Immature natural killer cell (primary cell): Measurements from ENCODE around the gene ATAD3A. TPM values are rescaled to one million over a fixed set of nuclear protein-coding genes. Genes with fewer than 3 reads are reported as not detected.
"Not testable (repeated sequence)": the region's sequence is repeated elsewhere in the genome, so short reads cannot be mapped to it uniquely, and the experiment has no call there.

Experiments used
- DNase-seq, 3 donors: peaks; one replicate each; pipeline ENCODE4 v3.0.0; 2022; ENCODE audit warnings: mixed read lengths in 1 of 3
- H3K27ac Mint-ChIP-seq, 6 donors: one replicate each; pipeline ENCODE4 v1.8.0; 2020; ENCODE audit warnings: mixed read lengths in 6 of 6, mild to moderate bottlenecking in 5 of 6, inconsistent platforms in 4 of 6, moderate library complexity in 3 of 6
- H3K27me3 Mint-ChIP-seq, 3 donors: one replicate each; pipeline ENCODE4 v1.8.0; 2020 to 2021; ENCODE audit warnings: low read depth in 3 of 3, mild to moderate bottlenecking in 3 of 3, mixed read lengths in 3 of 3, moderate library complexity in 3 of 3, inconsistent platforms in 1 of 3
- H3K36me3 Mint-ChIP-seq, 3 donors: one replicate each; pipeline ENCODE4 v1.8.0; 2020; ENCODE audit warnings: mixed read lengths in 3 of 3, inconsistent platforms in 2 of 3, mild to moderate bottlenecking in 2 of 3
- H3K4me1 Mint-ChIP-seq, 2 donors: one replicate each; pipeline ENCODE4 v1.8.0; 2020; ENCODE audit warnings: inconsistent platforms in 2 of 2, mild to moderate bottlenecking in 2 of 2, mixed read lengths in 2 of 2, moderate library complexity in 1 of 2
- H3K4me3 Mint-ChIP-seq, 5 donors: one replicate each; pipeline ENCODE4 v1.8.0; 2020; ENCODE audit warnings: mild to moderate bottlenecking in 5 of 5, mixed read lengths in 5 of 5, inconsistent platforms in 3 of 5, moderate library complexity in 3 of 5
- H3K9me3 Mint-ChIP-seq, 6 donors: one replicate each; pipeline ENCODE4 v1.8.0; 2020; ENCODE audit warnings: mild to moderate bottlenecking in 6 of 6, mixed read lengths in 6 of 6, inconsistent platforms in 4 of 6, moderate library complexity in 3 of 6
- polyA plus RNA-seq, 3 donors: library from polyadenylated mRNA; unstranded; fragments of 300-500 nt; fragmentation: Illumina TruSeq; gene quantifications; one replicate each; pipeline ENCODE4 v1.2.3, GENCODE V29; 2021

ATAD3A gene
- polyA plus RNA-seq, 3 donors from 2014 or later: 6.4 to 14.5 (median 7.3) TPM

- Mint-ChIP-seq H3K4me1 (peaks cover 11 to 14% of the 10 kb centered on the region in 2 donors), H3K4me3 (peak overlapping the region; percentile 76 to 96 (median 86)), H3K27ac (peak overlapping the region; percentile 94 to 98 (median 96))
- peak; percentile 38 to 39 (median 39) for DNase-seq
- H3K27me3 Mint-ChIP-seq, H3K36me3 Mint-ChIP-seq, H3K9me3 Mint-ChIP-seq: not testable (repeated sequence)
Measured at GRCh38 chr1:1505366-1505798, 6.6 kb upstream of the ATAD3A start.

- not testable (repeated sequence) for H3K9me3 Mint-ChIP-seq
- H3K4me3 Mint-ChIP-seq: peak overlapping the region; percentile 39 to 96 (median 84)
Measured at GRCh38 chr1:1505801-1506200, 6.2 kb upstream of the ATAD3A start.

GRCh38 chr1:1507305-1507704 is 4.7 kb upstream of the ATAD3A start:
- no peak for DNase-seq
- Mint-ChIP-seq H3K4me1 (peaks cover 19 to 23% of the 10 kb centered on the region in 2 donors), H3K27ac (peak overlapping the region in 4 of 6 donors; percentile 23 to 94 (median 54)), H3K36me3 (no peaks in the 10 kb centered on the region), H3K4me3 (peak overlapping the region in 1 of 5 donors; percentile 31), H3K9me3 (no peaks in the 10 kb centered on the region), H3K27me3 (peaks cover 5 to 8% (median 7%) of the 10 kb centered on the region in 3 donors)

More at GRCh38 chr1:1505801-1506200, 6.2 kb upstream of the ATAD3A start:
- H3K4me1 Mint-ChIP-seq: peaks cover 12 to 17% of the 10 kb centered on the region in 2 donors
- not testable (repeated sequence) for H3K27me3 Mint-ChIP-seq, DNase-seq, H3K36me3 Mint-ChIP-seq
- peak overlapping the region; percentile 94 to 98 (median 96) for H3K27ac Mint-ChIP-seq

- not testable (repeated sequence) for H3K36me3 Mint-ChIP-seq, H3K9me3 Mint-ChIP-seq, H3K27ac Mint-ChIP-seq, H3K27me3 Mint-ChIP-seq, H3K4me3 Mint-ChIP-seq, DNase-seq
- H3K4me1 Mint-ChIP-seq: peaks cover 23 to 25% of the 10 kb centered on the region in 2 donors
Measured at GRCh38 chr1:1508775-1509464, 3.0 kb upstream of the ATAD3A start.

GRCh38 chr1:1509465-1509850 is 2.5 kb upstream of the ATAD3A start:
- H3K4me1 Mint-ChIP-seq: peaks cover 23 to 25% of the 10 kb centered on the region in 2 donors
- H3K36me3 Mint-ChIP-seq, H3K9me3 Mint-ChIP-seq, H3K27ac Mint-ChIP-seq, H3K4me3 Mint-ChIP-seq, H3K27me3 Mint-ChIP-seq, DNase-seq: not testable (repeated sequence)

DNA sequence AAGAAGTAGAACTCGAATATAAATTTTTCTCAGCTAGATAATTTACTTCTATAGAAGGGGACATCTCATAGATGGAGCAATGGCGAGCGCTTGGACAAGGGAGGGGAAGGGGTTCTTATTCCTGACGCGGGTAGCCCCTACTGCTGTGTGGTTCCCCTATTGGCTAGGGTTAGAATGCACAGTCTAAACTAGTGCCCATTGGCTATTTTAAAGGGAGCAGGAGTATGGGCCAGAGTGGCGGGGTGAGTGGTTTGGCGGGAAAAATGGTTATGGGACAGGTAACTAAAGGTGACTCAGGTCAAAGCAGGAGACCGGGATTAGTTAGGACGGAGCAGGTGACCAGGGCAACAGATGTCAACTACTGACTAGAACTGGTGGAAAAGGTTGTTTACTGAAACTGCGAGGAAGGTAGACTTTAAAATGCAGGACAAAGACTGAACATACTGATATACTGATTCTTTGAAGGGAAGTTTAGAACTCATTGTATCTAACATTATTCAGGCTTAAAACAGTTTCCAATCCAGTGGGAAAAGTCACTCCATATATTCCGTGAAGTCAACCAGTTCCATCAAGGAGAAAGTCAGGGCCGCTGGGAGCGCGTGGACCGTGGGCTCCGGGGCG is 940 bp upstream of the ATAD3A start:
- Mint-ChIP-seq H3K4me3 (peak overlapping the region; percentile 88 to 98 (median 93)), H3K27me3 (peaks cover 4 to 7% (median 4%) of the 10 kb centered on the region in 3 donors), H3K4me1 (peaks cover 9 to 14% of the 10 kb centered on the region in 2 donors), H3K36me3 (no peaks in the 10 kb centered on the region), H3K27ac (peak overlapping the region; percentile 86 to 97 (median 94)), H3K9me3 (no peaks in the 10 kb centered on the region)
- peak in 1 of 3 donors; percentile 6 for DNase-seq

- not testable (repeated sequence) for H3K9me3 Mint-ChIP-seq, H3K36me3 Mint-ChIP-seq, H3K27me3 Mint-ChIP-seq
- peaks cover 9 to 14% of the 10 kb centered on the region in 2 donors for H3K4me1 Mint-ChIP-seq
- DNase-seq: peak in 2 of 3 donors; percentile 39 to 48
- H3K4me3 Mint-ChIP-seq: peak overlapping the region in 4 of 5 donors; percentile 60 to 67 (median 64)
- H3K27ac Mint-ChIP-seq: peak overlapping the region in 2 of 6 donors; percentile 45 to 61
Measured at GRCh38 chr1:1512425-1512824, 463 bp downstream of the ATAD3A start.

GRCh38 chr1:1513675-1514074 is 1.7 kb downstream of the ATAD3A start:
- Mint-ChIP-seq H3K36me3 (peaks cover 0 to 10% (median 0%) of the 10 kb centered on the region in 3 donors), H3K27ac (peak overlapping the region in 2 of 6 donors; percentile 11 to 58), H3K4me1 (peaks cover 9 to 19% of the 10 kb centered on the region in 2 donors), H3K4me3 (peak overlapping the region; percentile 29 to 65 (median 52))
- not testable (repeated sequence) for H3K9me3 Mint-ChIP-seq, DNase-seq, H3K27me3 Mint-ChIP-seq

GRCh38 chr1:1514376-1514775 is 2.4 kb downstream of the ATAD3A start:
- not testable (repeated sequence) for H3K9me3 Mint-ChIP-seq, H3K27me3 Mint-ChIP-seq, DNase-seq, H3K4me3 Mint-ChIP-seq, H3K27ac Mint-ChIP-seq
- Mint-ChIP-seq H3K4me1 (peaks cover 9 to 19% of the 10 kb centered on the region in 2 donors), H3K36me3 (peaks cover 0 to 10% (median 0%) of the 10 kb centered on the region in 3 donors)

DNA sequence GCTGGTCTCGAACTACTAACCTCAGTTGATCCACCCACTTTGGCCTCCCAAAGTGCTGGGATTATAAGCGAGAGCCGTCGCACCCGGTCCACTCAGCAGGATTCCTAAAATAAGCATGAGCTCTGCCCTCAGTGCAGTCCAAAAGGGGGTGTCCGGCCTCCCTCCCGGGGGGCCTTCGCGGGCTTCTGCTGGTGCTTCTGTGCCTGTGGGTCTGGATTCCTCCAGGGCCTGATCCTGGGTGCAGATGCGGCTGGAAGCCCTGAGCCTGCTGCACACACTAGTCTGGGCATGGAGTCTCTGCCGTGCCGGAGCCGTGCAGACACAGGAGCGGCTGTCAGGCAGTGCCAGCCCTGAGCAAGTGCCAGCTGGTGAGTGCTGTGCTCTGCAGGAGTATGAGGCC is 5.0 kb downstream of the ATAD3A start:
- not testable (repeated sequence) for DNase-seq, H3K4me3 Mint-ChIP-seq, H3K27me3 Mint-ChIP-seq, H3K9me3 Mint-ChIP-seq, H3K27ac Mint-ChIP-seq
- H3K4me1 Mint-ChIP-seq: peaks cover 0 to 12% of the 10 kb centered on the region in 2 donors
- peaks cover 0 to 10% (median 0%) of the 10 kb centered on the region in 3 donors for H3K36me3 Mint-ChIP-seq

GRCh38 chr1:1517973-1518620 is 6.1 kb downstream of the ATAD3A start:
- H3K4me3 Mint-ChIP-seq: no peak overlapping the region
- H3K27me3 Mint-ChIP-seq: no peaks in the 10 kb centered on the region

GRCh38 chr1:1518621-1519007 is 6.7 kb downstream of the ATAD3A start:
- H3K4me1 Mint-ChIP-seq, H3K9me3 Mint-ChIP-seq, DNase-seq, H3K27ac Mint-ChIP-seq, H3K4me3 Mint-ChIP-seq, H3K27me3 Mint-ChIP-seq: not testable (repeated sequence)
- H3K36me3 Mint-ChIP-seq: peaks cover 0 to 10% (median 0%) of the 10 kb centered on the region in 3 donors

More at GRCh38 chr1:1517973-1518620, 6.1 kb downstream of the ATAD3A start:
- Mint-ChIP-seq H3K4me1 (peaks cover 0 to 7% of the 10 kb centered on the region in 2 donors), H3K27ac (peak overlapping the region in 2 of 6 donors; percentile 22 to 54), H3K9me3 (no peaks in the 10 kb centered on the region), H3K36me3 (peaks cover 0 to 10% (median 0%) of the 10 kb centered on the region in 3 donors)
- no peak for DNase-seq

DNA sequence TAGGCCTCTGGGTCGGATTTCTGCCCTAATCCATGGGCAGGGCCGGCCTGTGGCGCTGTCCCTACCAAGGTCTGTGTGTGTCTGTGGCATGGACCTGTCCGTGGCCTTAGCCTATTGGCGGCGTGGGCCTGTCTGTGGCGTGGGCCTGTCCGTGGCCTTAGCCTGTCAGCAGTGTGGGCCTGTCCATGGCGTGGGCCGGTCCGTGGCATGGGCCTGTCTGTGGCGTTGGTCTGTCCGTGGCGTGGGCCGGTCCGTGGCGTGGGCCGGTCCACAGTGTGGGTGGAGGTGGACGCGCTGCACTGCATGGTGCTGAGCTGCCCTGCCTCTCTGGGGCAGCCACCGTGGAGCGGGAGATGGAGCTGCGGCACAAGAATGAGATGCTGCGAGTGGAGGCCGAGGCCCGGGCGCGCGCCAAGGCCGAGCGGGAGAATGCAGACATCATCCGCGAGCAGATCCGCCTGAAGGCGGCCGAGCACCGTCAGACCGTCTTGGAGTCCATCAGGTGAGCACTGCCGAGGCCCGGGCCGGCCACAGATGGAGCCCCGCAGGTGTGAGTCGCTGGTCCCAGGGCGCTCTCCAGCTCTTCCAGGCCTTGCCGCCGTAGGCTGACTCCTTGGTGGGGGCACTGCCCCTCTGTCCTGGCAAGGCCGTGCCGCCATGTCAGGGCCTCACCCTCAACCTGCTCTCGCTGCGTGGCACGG is 8.0 kb downstream of the ATAD3A start:
- not testable (repeated sequence) for H3K4me1 Mint-ChIP-seq
- H3K36me3 Mint-ChIP-seq: peaks cover 0 to 10% (median 0%) of the 10 kb centered on the region in 3 donors

More for the DNA sequence above, 8.0 kb downstream of the ATAD3A start:
- not testable (repeated sequence) for H3K27ac Mint-ChIP-seq, H3K9me3 Mint-ChIP-seq, DNase-seq, H3K27me3 Mint-ChIP-seq, H3K4me3 Mint-ChIP-seq
